ENCODE measurements around the gene FUT8.

- TF ChIP-seq, protein P1, sequence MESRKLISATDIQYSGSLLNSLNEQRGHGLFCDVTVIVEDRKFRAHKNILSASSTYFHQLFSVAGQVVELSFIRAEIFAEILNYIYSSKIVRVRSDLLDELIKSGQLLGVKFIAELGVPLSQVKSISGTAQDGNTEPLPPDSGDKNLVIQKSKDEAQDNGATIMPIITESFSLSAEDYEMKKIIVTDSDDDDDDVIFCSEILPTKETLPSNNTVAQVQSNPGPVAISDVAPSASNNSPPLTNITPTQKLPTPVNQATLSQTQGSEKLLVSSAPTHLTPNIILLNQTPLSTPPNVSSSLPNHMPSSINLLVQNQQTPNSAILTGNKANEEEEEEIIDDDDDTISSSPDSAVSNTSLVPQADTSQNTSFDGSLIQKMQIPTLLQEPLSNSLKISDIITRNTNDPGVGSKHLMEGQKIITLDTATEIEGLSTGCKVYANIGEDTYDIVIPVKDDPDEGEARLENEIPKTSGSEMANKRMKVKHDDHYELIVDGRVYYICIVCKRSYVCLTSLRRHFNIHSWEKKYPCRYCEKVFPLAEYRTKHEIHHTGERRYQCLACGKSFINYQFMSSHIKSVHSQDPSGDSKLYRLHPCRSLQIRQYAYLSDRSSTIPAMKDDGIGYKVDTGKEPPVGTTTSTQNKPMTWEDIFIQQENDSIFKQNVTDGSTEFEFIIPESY (IDR thresholded peaks at IDR 0.05; ENCODE audit: extremely low read depth, insufficient replicate concordance, low read length): no peak
- TF ChIP-seq POLR2AphosphoS5 (IDR thresholded peaks at IDR 0.05; ENCODE audit: low read depth, low read length) (no peak), CTCF (IDR thresholded peaks at IDR 0.05 in 2 of 3, conservative IDR thresholded peaks at IDR 0.05 in 1 of 3; ENCODE audit: borderline replicate concordance in 1 of 3, insufficient read depth in 1 of 3, low read depth in 2 of 3, low read length in 2 of 3) (no peak), POLR2A (IDR thresholded peaks at IDR 0.05; ENCODE audit: borderline replicate concordance, extremely low read depth, insufficient read depth, insufficient read length) (no peak), YY1 (IDR thresholded peaks at IDR 0.05; ENCODE audit: extremely low read depth, insufficient replicate concordance, low read depth, low read length) (no peak), ZFX (IDR thresholded peaks at IDR 0.05) (no peak), SIN3A (IDR thresholded peaks at IDR 0.05; ENCODE audit: low read depth) (no peak), EZH2 (IDR thresholded peaks at IDR 0.05) (no peak), CEBPB (IDR thresholded peaks at IDR 0.05; ENCODE audit: low read depth) (no peak), SP1 (IDR thresholded peaks at IDR 0.05; ENCODE audit: low read depth) (no peak), EGR1 (IDR thresholded peaks at IDR 0.05; ENCODE audit: low read depth) (no peak), REST (IDR thresholded peaks at IDR 0.05; ENCODE audit: low read depth) (no peak)
- TF ChIP-seq, protein P2, sequence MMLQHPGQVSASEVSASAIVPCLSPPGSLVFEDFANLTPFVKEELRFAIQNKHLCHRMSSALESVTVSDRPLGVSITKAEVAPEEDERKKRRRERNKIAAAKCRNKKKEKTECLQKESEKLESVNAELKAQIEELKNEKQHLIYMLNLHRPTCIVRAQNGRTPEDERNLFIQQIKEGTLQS (IDR thresholded peaks at IDR 0.05): no peak
Observed at GRCh38 chr14:65476942-65477318, 64.4 kb downstream of the FUT8 start.

Data from HCT116 (cell line).